T-helper 1 cell treated with Interleukin-12 subunit alpha and Interleukin-12 subunit beta and Interleukin-4 antibody, amounts not matched to agents 30 μg/mL and 1 μg/mL, for 36 hours (primary cell): ENCODE data around the gene MYCBPAP.
A peak's percentile ranks its signal among the peaks of the same experiment; 100 is the strongest.

Experiments
- H3K27ac Mint-ChIP-seq: one replicate; pipeline ENCODE4 v1.8.0; 2021; ENCODE audit warnings: mild to moderate bottlenecking, mixed read lengths
- H3K27me3 Mint-ChIP-seq: one replicate; pipeline ENCODE4 v1.8.0; 2021; ENCODE audit warnings: low read depth, mixed read lengths
- H3K36me3 Mint-ChIP-seq: one replicate; pipeline ENCODE4 v1.8.0; 2021; ENCODE audit warnings: low read depth, mixed read lengths
- H3K4me1 Mint-ChIP-seq: one replicate; pipeline ENCODE4 v1.8.0; 2021; ENCODE audit warnings: low read depth, mixed read lengths
- H3K4me3 Mint-ChIP-seq: one replicate; pipeline ENCODE4 v1.8.0; 2021; ENCODE audit warnings: mild to moderate bottlenecking, moderate library complexity, mixed read lengths
- H3K9me3 Mint-ChIP-seq: one replicate; pipeline ENCODE4 v1.8.0; 2021; ENCODE audit warnings: mixed read lengths

MYCBPAP gene

GRCh38 chr17:50492214-50492613, 16.0 kb upstream of the MYCBPAP start:
- Mint-ChIP-seq H3K9me3 (no peaks in the 10 kb centered on the region), H3K4me1 (no peaks in the 10 kb centered on the region), H3K27me3 (peaks cover 4% of the 10 kb centered on the region), H3K36me3 (no peaks in the 10 kb centered on the region), H3K27ac (no peak overlapping the region), H3K4me3 (no peak overlapping the region)

- no peak overlapping the region for H3K27ac Mint-ChIP-seq
- H3K36me3 Mint-ChIP-seq = no peaks in the 10 kb centered on the region
- no peaks in the 10 kb centered on the region for H3K4me1 Mint-ChIP-seq
- no peaks in the 10 kb centered on the region for H3K9me3 Mint-ChIP-seq
- H3K27me3 Mint-ChIP-seq = peaks cover 4% of the 10 kb centered on the region
- H3K4me3 Mint-ChIP-seq = no peak overlapping the region
Measured at GRCh38 chr17:50493744-50494143, 14.5 kb upstream of the MYCBPAP start.

DNA sequence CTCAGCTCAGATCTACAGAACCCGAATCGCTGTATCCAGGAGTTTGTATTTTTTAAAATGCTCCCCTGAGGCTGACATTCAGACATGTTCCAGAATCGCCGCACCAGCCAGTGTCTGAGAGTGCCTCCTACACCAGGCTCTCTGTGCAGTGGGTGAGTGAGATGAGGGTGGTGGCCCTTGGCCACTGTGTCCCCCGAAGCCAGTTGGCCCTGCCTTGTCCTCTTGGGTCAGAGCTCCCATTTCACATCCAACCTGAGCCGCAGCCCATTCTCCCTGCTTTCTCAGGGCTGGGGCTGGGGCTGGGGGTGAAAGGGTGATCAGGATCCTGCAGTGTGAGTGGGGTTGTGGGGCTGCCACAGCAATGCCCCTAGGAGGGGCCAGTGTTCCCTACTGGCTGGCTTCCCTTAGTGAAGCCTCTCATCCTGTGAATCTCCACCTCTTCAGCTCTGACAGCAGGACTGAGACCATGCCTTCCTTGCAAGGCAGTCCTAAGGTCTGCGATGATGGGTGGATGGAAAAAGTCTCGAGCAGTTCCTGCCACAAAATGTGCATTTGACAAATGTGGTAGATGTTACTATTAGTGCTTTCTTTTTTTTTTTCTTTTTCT, 12.9 kb upstream of the MYCBPAP start:
- Mint-ChIP-seq H3K4me3 (no peak overlapping the region), H3K9me3 (no peaks in the 10 kb centered on the region), H3K36me3 (no peaks in the 10 kb centered on the region), H3K4me1 (no peaks in the 10 kb centered on the region), H3K27ac (no peak overlapping the region), H3K27me3 (peaks cover 4% of the 10 kb centered on the region)

- H3K4me1 Mint-ChIP-seq = no peaks in the 10 kb centered on the region
- H3K27ac Mint-ChIP-seq = no peak overlapping the region
- H3K9me3 Mint-ChIP-seq = no peaks in the 10 kb centered on the region
- H3K36me3 Mint-ChIP-seq = no peaks in the 10 kb centered on the region
- no peak overlapping the region for H3K4me3 Mint-ChIP-seq
- peaks cover 4% of the 10 kb centered on the region for H3K27me3 Mint-ChIP-seq
Measured at GRCh38 chr17:50495918-50496317, 12.3 kb upstream of the MYCBPAP start.

DNA sequence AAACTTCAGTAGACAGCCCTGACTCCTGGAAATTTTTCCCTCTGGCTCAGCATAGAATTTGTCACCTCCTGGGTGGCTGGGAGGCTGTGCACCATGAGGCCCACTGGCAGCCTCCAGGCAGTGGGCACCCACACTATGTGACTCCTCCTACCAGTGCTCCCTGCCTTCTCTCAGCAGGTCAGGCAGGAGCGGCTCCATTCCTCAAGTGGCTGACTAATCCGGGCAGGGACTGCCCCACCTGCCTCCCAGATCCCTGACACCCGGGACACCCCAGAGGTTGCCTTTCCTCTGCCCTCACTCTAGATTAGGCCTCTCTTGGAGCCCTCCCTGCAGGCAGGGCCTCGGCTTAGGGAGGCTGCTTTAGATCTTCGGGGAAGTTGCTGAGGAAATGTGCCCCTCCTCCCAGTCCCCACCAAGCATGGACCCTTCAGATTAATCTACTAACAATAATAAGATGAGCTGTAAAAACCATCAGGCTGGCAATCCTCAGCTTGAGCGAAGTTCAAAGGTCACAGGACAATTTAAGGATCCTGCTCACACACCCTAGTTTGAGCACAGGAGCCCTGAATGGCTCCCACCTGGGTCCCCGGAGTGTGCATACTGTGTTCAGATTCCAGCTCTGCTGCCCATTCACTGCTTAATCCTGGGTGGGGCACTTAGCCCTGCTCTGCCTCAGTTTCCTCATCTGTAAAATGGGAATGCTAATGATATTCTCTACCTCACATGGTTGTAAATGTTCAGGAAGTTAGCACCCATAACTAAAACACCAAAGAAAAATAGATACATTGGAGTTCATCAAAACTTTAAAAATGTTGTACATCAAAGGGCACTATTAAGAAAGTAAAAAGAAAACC, 10.0 kb upstream of the MYCBPAP start:
- peaks cover 2% of the 10 kb centered on the region for H3K4me1 Mint-ChIP-seq
- H3K36me3 Mint-ChIP-seq = no peaks in the 10 kb centered on the region
- peaks cover 4% of the 10 kb centered on the region for H3K27me3 Mint-ChIP-seq
- no peak overlapping the region for H3K27ac Mint-ChIP-seq
- H3K4me3 Mint-ChIP-seq = no peak overlapping the region
- no peaks in the 10 kb centered on the region for H3K9me3 Mint-ChIP-seq

DNA sequence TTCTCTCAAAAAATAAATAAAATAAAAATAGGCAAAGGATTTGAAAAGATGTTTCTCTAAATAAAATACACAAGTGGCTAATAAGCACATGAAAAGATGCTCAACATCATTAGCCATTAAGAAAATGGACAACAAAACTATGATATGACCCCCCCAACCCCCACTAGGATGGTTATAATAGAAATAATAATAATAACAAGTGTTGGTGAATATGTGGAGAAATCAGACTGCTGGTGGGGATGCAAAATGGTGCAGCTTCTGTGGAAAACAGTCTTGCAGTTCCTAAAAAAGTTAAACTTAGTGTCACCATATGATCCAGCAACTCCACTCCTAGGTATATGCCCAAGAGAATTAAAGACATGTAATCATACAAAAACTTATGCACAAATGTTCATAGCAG, 9.0 kb upstream of the MYCBPAP start:
- no peak overlapping the region for H3K27ac Mint-ChIP-seq
- no peak overlapping the region for H3K4me3 Mint-ChIP-seq
- H3K9me3 Mint-ChIP-seq = no peaks in the 10 kb centered on the region
- no peaks in the 10 kb centered on the region for H3K36me3 Mint-ChIP-seq
- H3K27me3 Mint-ChIP-seq = no peaks in the 10 kb centered on the region
- H3K4me1 Mint-ChIP-seq = peaks cover 10% of the 10 kb centered on the region

DNA sequence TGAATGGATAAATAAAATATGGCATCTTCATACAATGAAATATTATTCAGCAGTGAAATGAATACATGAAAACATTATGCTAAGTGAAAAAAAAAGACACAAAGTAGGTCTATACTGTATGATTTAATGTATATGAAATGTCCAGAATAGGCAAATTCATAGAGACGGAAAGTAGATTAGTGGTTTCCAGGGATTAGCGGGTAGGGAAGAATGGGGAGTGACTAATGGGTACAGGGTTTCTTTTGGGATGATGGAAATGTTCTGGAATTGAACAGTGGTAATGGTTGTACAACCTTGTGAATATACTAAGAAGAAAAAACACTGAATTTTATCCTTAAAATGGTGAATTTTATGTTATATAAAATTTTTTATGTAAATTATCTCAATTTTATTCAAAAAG, 8.5 kb upstream of the MYCBPAP start:
- H3K9me3 Mint-ChIP-seq = no peaks in the 10 kb centered on the region
- no peaks in the 10 kb centered on the region for H3K27me3 Mint-ChIP-seq
- no peak overlapping the region for H3K4me3 Mint-ChIP-seq
- H3K27ac Mint-ChIP-seq = no peak overlapping the region
- H3K4me1 Mint-ChIP-seq = peaks cover 12% of the 10 kb centered on the region
- no peaks in the 10 kb centered on the region for H3K36me3 Mint-ChIP-seq

DNA sequence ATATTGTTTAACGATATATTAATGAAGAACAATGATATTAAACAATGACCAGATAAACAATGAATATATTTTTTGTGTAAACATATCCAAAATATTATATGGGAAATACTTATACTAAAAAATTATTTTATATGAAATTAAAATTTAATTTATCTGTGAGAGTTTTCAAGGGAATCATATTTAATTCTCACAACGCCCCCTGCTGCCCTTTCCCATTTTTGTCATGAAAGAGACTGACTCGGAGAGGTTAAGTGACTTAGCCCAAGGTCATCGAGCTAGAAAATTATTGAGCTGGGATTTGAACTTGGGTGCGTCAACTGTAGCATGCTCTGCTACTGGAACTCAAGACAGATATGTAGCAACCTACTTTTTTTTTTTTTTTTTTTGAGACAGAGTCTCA, 7.2 kb upstream of the MYCBPAP start:
- Mint-ChIP-seq H3K4me3 (no peak overlapping the region), H3K9me3 (no peaks in the 10 kb centered on the region), H3K27me3 (no peaks in the 10 kb centered on the region)

GRCh38 chr17:50502301-50502990, 5.8 kb upstream of the MYCBPAP start:
- no peaks in the 10 kb centered on the region for H3K9me3 Mint-ChIP-seq
- no peak overlapping the region for H3K4me3 Mint-ChIP-seq
- H3K36me3 Mint-ChIP-seq = no peaks in the 10 kb centered on the region
- H3K27ac Mint-ChIP-seq = no peak overlapping the region
- H3K27me3 Mint-ChIP-seq = no peaks in the 10 kb centered on the region
- peaks cover 16% of the 10 kb centered on the region for H3K4me1 Mint-ChIP-seq

More for the DNA sequence above, 7.2 kb upstream of the MYCBPAP start:
- H3K36me3 Mint-ChIP-seq = no peaks in the 10 kb centered on the region
- peaks cover 16% of the 10 kb centered on the region for H3K4me1 Mint-ChIP-seq
- H3K27ac Mint-ChIP-seq = no peak overlapping the region

DNA sequence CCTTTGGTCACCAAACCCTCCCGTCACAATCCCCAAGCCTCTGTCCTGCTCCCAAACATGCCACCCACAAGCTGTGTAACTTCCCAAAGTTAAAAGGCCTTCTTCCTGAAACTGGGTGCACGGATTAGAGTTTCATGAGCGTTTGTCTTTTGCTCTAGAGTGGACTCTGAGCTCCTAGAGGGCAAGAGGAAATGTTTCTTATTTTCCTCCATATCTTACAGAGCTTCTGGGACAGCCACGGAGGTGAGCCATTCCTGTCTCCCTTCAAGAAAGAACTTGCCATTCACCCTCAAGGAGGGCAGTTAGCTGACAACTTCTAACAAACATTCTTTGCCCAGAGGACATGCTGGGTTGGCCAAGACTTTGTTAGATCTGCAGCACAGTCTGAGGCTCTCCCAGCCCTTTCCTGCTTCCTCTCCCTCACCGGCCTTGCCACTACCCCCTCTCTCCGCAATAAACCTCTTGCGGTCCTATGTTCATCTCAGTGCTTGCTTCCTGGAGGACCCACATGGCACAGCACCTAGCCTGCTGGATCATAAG, 2.6 kb upstream of the MYCBPAP start:
- H3K27ac Mint-ChIP-seq = no peak overlapping the region

DNA sequence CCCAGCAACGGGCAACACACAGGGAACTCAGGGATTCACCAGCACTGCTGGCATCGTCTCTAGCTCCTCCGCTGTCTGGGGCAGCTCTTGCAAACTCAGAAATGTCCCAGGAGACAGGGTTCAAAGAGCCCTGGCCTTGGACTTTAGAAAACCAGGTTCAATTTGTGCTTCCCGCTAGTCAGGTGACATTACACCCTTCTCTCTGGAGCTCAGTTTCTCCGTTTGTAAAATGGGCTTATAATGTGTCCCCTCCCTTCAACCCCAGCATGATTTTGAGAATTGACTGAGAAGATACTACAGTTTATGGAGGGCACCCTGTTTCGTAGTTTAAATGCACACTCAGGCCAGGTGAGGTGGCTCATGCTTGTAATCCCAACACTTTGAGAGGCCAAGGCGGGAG, 1.9 kb upstream of the MYCBPAP start:
- no peak overlapping the region for H3K4me3 Mint-ChIP-seq
- H3K9me3 Mint-ChIP-seq = no peaks in the 10 kb centered on the region
- no peaks in the 10 kb centered on the region for H3K27me3 Mint-ChIP-seq
- no peak overlapping the region for H3K27ac Mint-ChIP-seq
- no peaks in the 10 kb centered on the region for H3K36me3 Mint-ChIP-seq
- peaks cover 40% of the 10 kb centered on the region for H3K4me1 Mint-ChIP-seq

More for the DNA sequence above, 2.6 kb upstream of the MYCBPAP start:
- Mint-ChIP-seq H3K9me3 (no peaks in the 10 kb centered on the region), H3K27me3 (no peaks in the 10 kb centered on the region), H3K4me1 (peaks cover 34% of the 10 kb centered on the region), H3K4me3 (no peak overlapping the region), H3K36me3 (no peaks in the 10 kb centered on the region)

GRCh38 chr17:50508573-50509460, 578 bp downstream of the MYCBPAP start:
- Mint-ChIP-seq H3K36me3 (no peaks in the 10 kb centered on the region), H3K4me1 (peaks cover 42% of the 10 kb centered on the region), H3K9me3 (no peaks in the 10 kb centered on the region), H3K27me3 (no peaks in the 10 kb centered on the region), H3K4me3 (peak overlapping the region; percentile 93), H3K27ac (peak overlapping the region; percentile 93)

- Mint-ChIP-seq H3K27ac (peak overlapping the region; percentile 92), H3K9me3 (no peaks in the 10 kb centered on the region), H3K4me1 (peaks cover 33% of the 10 kb centered on the region), H3K36me3 (no peaks in the 10 kb centered on the region), H3K4me3 (peak overlapping the region; percentile 57), H3K27me3 (no peaks in the 10 kb centered on the region)
Measured at GRCh38 chr17:50511058-50511457, 2.8 kb downstream of the MYCBPAP start.

- peaks cover 41% of the 10 kb centered on the region for H3K4me1 Mint-ChIP-seq
- no peak overlapping the region for H3K4me3 Mint-ChIP-seq
- no peak overlapping the region for H3K27ac Mint-ChIP-seq
- no peaks in the 10 kb centered on the region for H3K36me3 Mint-ChIP-seq
- H3K27me3 Mint-ChIP-seq = no peaks in the 10 kb centered on the region
- H3K9me3 Mint-ChIP-seq = no peaks in the 10 kb centered on the region
Measured at GRCh38 chr17:50513495-50513894, 5.3 kb downstream of the MYCBPAP start.
